ENCODE results near the gene PSMB11.
"Not testable (repeated sequence)": the region's sequence is repeated elsewhere in the genome, so short reads cannot be mapped to it uniquely, and the experiment has no call there.

Gene PSMB11, protein sequence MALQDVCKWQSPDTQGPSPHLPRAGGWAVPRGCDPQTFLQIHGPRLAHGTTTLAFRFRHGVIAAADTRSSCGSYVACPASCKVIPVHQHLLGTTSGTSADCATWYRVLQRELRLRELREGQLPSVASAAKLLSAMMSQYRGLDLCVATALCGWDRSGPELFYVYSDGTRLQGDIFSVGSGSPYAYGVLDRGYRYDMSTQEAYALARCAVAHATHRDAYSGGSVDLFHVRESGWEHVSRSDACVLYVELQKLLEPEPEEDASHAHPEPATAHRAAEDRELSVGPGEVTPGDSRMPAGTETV
- total RNA-seq: 0 to 0.66 (median 0) reads per million in 17 experiments

DNA sequence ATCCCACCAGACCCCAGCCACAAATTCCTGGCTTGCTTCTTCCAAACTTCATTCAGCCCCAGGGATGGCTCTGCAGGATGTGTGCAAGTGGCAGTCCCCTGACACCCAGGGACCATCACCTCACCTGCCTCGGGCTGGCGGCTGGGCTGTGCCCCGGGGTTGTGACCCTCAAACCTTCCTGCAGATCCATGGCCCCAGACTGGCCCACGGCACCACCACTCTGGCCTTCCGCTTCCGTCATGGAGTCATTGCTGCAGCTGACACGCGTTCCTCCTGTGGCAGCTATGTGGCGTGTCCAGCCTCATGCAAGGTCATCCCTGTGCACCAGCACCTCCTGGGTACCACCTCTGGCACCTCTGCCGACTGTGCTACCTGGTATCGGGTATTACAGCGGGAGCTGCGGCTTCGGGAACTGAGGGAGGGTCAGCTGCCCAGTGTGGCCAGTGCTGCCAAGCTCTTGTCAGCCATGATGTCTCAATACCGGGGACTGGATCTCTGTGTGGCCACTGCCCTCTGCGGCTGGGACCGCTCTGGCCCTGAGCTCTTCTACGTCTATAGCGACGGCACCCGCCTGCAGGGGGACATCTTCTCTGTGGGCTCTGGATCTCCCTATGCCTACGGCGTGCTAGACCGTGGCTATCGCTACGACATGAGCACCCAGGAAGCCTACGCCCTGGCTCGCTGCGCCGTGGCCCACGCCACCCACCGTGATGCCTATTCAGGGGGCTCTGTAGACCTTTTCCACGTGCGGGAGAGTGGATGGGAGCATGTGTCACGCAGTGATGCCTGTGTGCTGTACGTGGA is at the start of gene PSMB11:
Gene PSMB11, plus strand, starts transcription at position 51 of the 804 bp plus-strand sequence. Its CDS starts 14 bp downstream, at position 65.
- no peak for DNase-seq

DNA sequence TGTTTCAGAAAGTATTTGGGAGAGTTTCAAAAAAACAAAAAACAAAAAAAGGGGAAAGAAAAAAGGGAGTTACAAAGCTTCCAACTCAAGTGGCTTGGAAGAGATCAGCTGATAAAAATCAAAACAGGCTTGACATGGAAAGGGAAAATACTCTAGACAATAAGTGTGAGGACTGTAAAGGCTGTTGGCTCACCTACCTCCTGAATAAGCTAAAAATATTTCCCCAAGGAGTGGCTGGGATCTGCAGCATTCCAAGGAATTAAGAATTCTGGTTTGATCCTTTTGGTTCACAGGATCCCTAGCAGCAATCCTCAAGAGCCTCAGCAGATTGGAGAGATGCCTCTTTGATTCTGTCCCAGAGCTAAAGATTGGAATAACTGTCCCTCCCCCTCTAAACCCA is 48.5 kb upstream of the PSMB11 start:
- DNase-seq: no peak

DNA sequence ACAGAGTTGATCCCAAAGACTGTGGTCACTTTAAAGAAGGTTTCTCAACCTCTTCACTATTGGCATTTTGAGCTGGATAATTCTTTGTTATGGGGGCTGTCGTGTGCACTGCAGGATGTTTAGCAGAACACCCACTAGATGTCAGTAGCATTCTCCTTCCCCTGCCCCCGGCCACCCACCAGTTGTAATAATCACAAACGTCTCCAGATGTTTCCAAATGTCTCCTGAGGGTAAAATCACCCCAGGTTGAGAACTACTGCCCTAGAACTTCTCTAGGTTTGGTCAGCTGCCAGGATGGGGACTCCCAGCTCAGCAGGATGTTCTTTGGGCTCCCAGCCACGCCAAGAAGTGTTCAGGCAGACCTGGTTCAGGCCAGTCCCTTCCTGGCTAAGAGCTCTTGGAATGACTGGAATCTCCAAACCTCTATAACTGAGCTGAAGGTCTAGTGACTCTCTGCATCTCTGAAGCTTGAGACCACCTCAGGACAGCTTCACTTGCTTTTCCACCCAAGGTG is 47.2 kb upstream of the PSMB11 start:
- DNase-seq: peak; percentile 22 to 57 (median 44)

DNA sequence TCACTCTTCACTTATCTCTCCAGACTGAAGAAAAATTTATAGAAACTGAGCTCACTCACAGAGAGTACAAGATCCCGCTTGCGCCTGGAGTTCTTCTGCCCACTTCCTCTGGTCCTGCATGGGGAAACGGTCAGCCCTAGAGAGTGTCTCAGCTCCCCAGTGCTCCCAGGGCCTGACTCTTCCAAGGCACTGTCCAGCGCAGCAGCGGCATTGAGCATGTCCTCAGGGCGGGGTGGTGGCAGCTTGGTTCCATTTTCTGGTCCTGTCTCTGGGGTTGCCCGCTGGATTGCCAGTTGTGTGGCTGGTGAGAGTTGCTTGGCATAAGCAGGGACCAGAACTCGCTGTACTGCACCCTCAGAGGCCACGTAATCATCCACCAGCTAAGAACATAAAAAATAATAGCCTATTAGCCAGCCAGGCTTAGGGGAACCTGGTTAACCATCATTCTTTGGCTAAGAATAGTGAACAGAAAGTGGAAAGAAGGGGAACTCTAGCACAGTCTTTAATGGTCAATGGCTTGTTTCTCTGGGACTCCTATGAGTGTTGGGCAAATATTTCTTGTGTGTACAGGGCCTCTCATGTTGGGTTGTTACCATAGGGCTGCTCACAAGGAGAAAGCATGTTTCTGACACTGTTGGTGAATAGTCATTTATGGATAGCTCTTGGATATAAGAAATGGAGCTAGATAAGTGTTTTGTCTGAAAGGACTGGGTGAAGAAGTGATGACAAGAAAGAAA is 46.0 kb upstream of the PSMB11 start:
- peak in 1 of 4 experiments; percentile 14 for DNase-seq

DNA sequence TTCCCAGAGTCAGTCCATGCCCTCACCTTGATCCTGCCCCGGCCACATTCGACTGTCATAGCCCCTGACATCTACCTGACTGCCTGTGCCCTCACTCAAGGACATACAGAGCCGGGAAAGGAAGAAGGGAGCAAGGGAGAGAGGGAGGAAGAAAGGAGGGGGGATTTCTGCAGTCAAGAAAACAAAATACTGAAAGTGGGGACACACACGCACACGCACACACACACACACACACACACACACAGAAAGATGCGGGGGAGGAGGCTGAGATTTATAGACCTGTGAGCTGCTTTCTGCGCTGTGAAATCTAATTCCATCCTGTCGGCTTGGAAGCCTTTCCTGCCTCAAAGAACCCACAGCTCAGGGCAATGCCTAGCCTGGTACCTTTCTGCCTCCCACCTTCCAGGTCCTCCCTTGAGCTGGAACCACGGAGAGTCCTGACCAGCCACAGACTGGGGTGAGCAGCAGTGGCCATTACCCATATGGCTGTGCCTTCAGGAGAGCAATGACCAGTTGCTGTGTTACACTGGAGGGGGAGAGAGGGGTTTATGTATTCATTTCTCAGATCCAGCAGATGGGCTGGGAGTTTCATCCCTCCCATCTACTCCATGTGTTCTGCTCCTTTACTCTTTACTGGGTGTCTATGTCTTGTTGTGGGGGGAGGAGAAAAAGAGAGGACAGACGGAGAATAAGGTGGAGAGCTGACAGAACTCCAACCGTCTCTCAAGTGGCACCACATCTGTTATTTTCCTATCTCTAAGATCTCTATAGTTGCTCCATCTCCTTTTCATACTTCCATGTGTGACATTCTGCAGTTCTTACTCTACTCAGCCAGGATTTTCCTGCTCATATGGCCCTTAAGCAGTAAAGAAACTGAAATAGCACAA is 45.0 kb upstream of the PSMB11 start:
- no peak for DNase-seq

DNA sequence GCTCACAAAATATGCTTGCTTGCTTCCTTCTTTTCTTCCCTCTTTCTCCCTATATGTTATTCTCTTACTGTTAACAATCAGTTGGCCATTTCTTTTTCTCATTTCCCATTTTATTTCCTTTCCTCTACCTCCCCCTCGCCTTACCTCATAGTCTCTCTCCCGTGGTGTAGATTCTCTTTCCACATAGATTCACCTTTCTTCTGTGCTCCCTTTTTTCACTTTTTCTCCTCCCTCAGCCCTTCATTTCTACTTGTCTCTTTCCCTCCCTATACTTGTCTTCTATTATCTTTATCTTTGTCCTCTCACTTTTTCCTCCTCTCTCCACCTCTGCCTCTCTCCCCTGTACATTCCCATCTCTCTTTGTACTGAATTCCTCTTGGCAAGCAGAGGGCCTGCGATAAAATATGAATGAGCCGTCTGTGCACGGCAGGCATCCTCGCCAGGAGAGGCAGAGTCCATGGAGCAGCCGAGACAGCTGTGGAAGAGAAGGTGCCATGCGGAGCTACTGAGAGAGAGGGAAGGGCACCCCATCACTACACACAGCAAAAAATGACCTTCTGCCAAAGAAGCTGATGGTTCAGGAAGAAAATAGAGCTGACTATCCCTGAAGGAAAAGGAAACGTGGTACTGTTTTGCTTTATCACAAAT is 44.2 kb upstream of the PSMB11 start:
- no peak for DNase-seq

DNA sequence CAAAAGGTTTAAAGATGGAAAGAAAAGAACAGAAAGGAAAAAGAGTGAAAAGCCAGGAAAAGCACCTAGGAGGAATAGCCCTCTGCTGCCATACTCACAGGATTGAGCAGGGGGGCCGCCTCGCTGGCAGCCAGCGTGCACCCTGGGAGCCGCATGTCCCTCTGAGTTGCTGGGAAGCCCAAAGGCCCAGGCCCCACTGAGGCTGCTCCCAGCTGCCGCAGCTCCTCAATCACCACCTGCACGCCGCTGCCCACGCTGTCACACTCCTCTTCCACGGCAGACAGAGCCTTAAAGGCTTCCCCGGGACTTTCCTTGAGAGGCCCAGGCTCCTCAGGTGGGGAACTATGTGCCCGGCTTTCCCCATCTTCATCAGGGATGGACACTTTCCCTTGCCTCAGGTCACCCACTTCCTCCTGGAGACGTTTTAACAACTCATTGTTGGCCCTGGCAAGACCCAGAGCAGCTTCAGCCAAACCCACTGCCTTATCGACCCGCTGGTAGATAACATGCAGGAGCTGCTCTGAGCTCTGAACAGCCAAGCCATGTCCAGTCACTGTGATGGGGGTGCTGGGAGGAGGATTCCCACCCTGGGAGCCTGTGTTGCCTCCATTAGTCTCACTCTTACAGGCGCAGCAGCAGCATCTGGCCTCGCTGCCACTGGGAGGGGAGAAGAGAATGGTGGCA is 43.5 kb upstream of the PSMB11 start:
- no peak for DNase-seq

DNA sequence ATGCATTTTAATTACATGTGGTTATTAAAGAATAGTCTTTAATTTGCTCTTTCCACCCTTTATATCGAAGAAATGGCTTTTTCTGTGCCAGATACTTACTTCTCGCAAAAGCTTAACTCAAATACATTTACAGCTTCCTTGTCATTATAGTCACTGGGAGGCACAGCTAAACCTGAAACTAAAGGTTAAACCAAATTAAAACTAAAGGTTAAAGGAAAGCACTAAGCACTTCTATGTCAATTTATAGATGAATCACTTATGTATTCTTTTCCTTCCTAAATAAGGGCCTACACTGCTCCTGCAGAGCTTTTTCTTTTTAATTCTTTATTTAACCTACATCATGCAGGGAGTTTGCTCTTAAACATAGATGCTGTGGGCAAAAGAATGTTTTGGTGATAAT is 41.2 kb upstream of the PSMB11 start:
- no peak for DNase-seq

DNA sequence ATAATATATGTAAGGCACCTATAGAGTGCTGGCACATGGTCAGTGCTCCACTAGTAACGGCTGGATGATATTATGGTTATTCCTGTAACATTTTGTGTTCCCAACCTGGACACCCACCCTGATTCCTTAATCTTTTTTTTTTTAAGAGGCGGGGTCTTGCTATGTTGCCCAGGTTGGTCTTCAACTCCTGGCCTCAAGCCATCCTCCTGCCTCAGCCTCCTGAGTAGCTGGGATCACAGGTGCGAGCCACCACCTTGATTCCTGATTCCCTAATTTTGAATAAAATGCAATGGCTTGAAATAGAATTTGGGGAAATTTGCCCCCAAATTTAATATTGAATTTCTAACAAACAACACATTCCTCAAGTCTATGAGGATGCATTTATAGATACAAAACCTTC is 39.4 kb upstream of the PSMB11 start:
- DNase-seq: no peak

DNA sequence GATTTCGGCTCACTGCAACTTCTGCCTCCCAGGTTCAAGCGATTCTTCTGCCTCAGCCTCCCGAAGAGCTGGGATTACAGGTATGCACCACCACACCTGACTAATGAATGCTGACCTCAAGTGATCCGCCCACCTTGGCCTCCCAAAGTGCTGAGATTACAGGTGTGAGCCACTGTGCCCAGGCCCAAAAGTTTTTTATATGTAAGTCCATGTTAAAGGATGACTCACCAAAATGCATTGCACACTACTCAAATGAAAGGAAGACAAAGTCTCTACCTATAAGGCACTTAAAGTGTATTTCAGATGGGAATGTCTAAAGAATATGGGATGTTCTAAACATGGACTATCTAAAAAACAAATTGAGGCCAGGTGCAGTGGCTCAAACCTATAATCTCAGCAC is 37.7 kb upstream of the PSMB11 start:
- DNase-seq: not testable (repeated sequence)

DNA sequence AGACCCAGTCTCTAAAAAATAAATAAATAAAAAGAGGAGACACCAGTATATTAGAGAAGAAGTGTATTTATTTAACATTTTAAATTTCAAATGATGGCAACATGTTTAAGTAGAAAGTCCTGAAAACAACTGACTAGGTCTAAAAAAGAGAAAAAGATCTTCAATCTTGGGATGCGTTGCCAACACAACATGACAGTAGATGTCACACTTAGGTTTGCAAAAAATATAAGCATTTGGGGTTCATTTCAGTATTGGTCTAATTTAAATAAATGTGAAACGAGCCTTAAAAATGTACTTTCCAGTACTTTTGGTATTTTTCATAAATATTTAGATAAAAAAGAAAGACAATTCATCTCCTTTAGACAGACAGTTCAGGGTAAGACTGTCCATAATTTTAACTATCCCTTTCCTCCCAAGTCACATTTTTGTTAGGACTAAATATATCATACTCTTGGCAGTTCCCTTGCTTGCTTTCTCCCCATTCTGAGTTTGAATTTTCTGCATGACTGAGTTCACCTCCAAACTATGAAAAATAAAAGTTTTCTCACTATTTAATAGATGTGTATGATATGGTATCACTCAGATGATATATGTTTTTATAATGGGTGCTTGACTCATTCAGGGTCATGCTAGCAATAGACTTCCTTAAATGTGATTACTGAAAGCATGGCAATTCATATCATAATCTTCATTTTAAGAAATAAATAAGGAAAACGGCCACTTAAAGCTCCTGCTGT is 36.4 kb upstream of the PSMB11 start:
- peak in 3 of 4 experiments; percentile 9 to 57 (median 31) for DNase-seq

DNA sequence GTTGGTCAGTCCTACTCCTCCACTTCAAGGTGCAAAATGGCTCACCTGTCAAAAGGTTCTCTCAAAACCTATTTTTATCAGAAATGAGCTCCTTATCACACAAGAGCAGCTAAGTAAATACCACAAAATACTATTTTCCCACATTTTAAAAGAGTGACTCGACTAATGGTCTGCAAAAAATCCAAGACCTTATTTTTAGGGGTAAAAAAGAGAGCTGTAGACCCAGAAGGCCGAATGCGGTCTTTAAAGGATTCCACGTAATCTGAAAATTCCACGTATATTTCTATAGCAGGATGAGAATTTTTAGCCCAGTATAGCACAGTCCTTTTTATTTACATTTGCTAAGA is 35.9 kb upstream of the PSMB11 start:
- no peak for DNase-seq

DNA sequence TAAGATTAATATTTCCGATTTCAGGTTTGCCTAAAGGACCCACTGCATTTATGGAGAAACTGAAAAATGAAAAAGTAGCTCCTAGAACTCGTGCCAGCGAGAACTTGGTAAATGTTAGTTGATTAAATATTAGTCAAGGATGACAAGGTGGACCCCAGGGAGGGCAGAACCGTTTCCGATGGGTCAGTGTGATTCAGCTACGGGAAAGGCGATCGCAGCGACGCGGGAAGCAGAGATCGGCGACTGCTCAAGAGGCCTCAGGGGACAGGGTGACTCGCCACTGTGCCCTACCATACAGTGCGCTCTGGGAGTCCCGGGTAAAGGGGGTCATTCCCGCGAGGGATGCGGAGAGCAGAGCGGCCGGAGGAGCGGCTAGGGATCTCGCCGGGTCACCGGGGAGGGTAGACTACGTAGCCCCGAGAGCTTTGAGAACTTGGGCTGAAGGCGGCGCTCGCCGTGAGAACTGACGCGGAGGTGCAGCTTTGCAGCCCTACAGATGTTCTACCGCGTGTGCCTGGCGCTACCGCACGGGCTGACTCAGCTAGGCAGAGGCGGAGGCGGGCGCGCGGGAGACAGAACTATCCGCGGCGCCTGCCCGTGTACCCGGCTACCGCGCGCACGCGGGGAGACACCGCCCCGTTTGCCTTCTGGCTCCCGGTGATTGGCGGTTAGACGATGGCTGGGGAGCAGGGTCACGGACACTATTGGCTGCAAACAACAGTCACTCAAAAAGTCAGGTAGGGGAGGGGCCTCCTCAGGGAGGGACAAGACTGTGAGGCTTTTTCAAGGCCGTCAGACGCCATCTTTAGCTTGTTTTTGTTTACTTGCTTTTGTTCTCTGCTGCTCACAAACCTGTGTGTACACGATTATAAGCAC is 35.2 kb upstream of the PSMB11 start:
- DNase-seq: peak; percentile 96 to 98 (median 98)

DNA sequence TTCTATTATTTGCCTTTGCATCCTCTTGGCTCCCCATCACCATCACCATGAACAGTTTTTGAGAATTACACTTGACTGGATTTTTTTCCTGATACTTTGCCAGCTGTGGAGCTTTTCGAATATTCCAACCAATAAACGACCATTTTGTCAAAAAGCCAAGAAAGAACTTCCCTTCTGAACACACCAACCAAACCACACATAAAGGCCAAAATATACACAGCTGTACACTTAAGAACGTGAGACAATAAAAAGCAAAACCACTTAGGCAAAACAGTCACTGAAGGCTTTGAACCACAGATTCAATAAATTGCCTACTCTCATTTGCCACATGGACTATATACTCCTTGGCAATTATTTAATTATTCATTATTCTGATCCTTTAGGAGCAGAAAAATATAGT is 33.2 kb upstream of the PSMB11 start:
- peak in 2 of 4 experiments; percentile 43 to 49 for DNase-seq

DNA sequence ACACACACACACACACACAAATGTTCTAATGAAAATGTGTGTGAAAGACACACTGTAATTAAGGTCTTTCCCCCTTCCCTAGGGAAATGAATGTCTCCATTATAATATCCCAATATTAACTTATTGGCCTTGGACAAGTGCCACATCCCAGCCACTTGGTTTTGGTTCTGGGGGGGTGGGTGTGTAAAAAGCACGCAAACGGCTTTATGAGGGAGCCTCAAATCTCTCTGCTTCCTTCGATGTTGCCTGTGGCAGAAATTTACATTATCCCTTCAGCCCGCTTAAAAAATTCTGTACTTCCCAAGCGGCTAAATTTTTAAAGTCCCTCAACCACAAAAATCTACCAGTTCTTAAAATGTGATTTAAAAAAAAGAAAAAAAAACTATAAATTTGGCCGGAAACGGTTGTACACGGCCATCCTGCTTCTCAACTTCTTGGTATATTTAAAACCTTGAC is 32.5 kb upstream of the PSMB11 start:
- DNase-seq: peak in 1 of 4 experiments; percentile 15

DNA sequence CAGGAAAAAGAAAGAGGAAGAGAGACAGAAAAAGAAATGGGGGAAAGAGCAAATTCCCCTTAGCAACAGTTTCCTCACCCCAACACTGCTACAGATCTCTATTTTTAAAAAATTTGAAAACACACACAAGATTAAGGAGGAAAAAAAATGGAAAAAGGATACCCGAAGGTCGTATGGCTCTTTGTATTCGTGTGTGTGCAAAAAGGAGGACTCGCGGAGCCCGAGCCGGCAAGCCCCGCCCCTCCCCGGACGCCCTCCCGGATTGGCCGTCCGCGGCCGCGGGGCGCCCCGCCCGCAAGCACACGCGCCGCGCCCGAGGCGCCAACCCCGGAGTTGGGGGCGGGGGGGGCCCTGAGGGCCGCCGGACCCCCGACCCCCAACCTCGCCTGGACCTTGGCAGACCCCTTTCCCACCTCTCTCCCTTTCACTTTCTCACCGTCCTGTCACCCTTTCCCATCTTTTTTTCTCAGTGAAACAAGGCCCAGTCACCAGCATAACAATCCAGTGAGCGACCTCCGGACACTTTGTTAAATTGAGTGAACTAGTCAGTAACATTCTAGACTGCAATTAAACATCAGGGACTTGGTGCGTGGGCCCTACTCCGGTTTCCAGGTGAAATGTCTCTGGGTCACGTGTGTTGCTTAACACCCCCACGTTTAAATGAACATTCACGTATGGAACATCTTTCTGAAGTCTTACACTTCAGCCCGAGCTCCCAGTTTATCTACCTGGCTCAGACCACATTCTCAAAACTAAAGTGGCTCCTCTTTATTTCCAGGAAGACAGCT is 31.9 kb upstream of the PSMB11 start, which contains the start of gene C14orf93:
Gene C14orf93, minus strand, starts transcription at position 205 of the 788 bp plus-strand sequence. CDS start 11,120 bp downstream, outside the sequence.
- peak; percentile 71 to 91 (median 80) for DNase-seq

DNA sequence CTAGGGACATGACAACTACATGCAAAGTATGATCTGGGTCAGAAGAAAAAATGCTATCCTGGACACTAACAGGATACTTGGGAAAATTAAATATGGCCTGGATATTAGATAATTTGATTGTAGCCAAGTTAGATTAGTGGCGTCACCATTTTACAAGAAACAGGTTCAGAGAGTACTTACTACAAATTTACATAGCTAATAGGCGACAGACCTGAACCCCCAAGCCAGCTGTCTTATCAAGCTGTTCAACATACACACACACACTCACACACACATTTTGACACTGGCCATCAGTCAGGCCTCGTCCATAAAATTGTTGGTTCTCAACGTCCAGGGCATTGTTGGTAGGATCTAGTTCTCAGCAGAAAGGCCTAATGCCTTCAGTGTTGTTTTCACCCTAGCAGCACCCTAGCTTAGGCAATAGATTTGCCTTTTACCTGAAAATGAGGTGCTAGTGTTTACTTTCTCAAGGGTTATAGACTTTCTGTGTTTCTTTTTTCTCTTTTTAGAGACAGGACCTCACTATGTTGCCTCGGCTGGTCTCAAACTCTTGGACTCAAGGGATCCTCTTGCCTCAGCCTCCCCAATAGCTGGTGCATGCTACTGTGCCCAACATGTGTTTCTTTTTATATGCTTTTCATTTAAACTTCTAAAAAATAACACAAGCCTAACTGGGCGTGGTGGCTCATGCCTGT is 28.8 kb upstream of the PSMB11 start:
- no peak for DNase-seq
